ENCODE data around the gene PPIP5K2. TPM values are rescaled to one million over a fixed set of nuclear protein-coding genes. Genes with fewer than 3 reads are reported as not detected.

Gene PPIP5K2
- total RNA-seq, 1 donor from 2014 or later: 53.3 TPM

GRCh38 chr5:103208460-103208859, 88.4 kb downstream of the PPIP5K2 start:
- H3K27ac ChIP-seq: no peak overlapping the region
- H3K9me3 ChIP-seq: no peaks in the 10 kb centered on the region
- no peak for TF ChIP-seq CTCF (IDR thresholded peaks at IDR 0.05)
- intact Hi-C loops (cut with DNase I): no loop called here
- H3K36me3 ChIP-seq: no peaks in the 10 kb centered on the region
- no peaks in the 10 kb centered on the region for H3K27me3 ChIP-seq
- no peak overlapping the region for H3K4me3 ChIP-seq
- DNase-seq (no peak), ATAC-seq (no peak)
- no peaks in the 10 kb centered on the region for H3K4me1 ChIP-seq

DNA sequence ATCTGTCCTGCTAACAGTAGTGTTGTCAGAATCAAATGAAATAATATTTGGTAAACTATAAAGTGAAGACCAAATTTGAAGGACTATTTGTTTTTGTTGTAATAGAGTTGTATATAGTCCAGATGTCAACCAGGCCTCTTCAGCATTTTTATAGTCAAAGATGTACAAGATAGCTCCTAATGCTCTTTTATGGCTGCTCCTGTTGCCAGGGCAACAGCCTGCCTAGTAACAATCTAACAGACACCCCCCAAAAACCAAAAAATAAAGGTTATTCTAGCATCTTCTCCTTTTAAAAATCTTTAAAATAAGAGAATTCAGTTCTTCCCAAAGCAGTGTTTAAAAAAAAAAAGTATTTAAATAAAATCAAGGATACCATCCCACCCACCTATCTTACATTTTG, 89.0 kb downstream of the PPIP5K2 start:
- no peak for TF ChIP-seq CTCF (IDR thresholded peaks at IDR 0.05)
- H3K27me3 ChIP-seq: no peaks in the 10 kb centered on the region
- no peak overlapping the region for H3K4me3 ChIP-seq
- no peaks in the 10 kb centered on the region for H3K4me1 ChIP-seq
- DNase-seq (no peak), ATAC-seq (no peak)
- H3K9me3 ChIP-seq: no peaks in the 10 kb centered on the region
- H3K27ac ChIP-seq: no peak overlapping the region
- H3K36me3 ChIP-seq: no peaks in the 10 kb centered on the region
- intact Hi-C loops (cut with DNase I): no loop called here

GRCh38 chr5:103210952-103211351, 90.9 kb downstream of the PPIP5K2 start:
- intact Hi-C loops (cut with DNase I): no loop called here
- ATAC-seq: no peak
- TF ChIP-seq CTCF (IDR thresholded peaks at IDR 0.05): no peak
- H3K4me1 ChIP-seq: no peaks in the 10 kb centered on the region
- DNase-seq: no peak
- H3K27me3 ChIP-seq: no peaks in the 10 kb centered on the region
- no peaks in the 10 kb centered on the region for H3K9me3 ChIP-seq
- no peak overlapping the region for H3K4me3 ChIP-seq
- no peak overlapping the region for H3K27ac ChIP-seq
- H3K36me3 ChIP-seq: no peaks in the 10 kb centered on the region

DNA sequence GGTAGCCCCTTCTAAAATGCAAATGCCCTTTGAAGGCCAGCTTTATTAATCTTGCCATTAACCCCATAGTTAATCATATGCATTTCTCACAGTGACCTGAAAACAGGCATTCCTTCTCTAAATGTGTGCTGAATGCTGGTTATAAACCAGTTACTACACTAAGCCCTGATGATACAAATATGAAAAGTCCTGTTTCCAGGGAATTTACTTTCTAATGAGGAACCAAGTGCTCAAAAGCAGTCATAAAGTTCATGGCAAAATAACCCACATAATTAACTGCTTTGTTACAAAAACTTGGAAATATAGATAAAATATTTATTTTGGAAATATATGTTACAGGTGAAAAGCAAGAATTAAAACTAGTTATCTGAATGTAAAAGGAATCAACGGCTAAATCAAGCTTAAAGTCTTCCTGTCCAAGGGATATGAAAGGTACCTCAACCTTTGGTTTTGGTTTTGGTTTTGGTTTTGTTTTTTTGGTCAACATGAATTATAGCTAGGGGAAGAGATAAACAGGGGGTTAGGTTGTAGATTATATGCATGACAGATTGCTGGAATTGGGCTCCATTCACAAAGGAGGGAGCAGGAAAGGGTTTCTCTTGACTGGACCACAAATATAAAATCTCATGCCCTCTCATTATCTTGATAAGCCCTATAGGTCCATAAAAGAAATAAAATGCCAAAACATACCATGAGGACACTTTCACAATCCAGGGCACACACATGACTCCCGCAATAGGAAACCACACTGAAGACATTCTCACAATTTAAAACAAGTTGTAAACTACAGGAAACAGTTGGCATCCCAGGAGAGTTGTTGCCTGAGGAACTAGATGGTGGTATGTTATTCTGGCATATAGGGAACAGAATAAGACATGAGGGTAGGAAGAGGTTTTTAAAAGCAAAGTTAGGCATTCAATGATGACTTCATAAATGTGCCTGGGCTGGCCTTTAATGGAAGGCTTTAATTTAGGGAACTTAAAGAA, 91.8 kb downstream of the PPIP5K2 start:
- Histone ChIP-seq H3K36me3 (no peaks in the 10 kb centered on the region), H3K27me3 (no peaks in the 10 kb centered on the region), H3K27ac (no peak overlapping the region), H3K9me3 (no peaks in the 10 kb centered on the region), H3K4me1 (no peaks in the 10 kb centered on the region), H3K4me3 (no peak overlapping the region)
- TF ChIP-seq CTCF (IDR thresholded peaks at IDR 0.05): no peak
- DNase-seq (no peak), ATAC-seq (peak; percentile 48)
- intact Hi-C loops (cut with DNase I): no loop called here

- intact Hi-C loops (cut with DNase I): no loop called here
Measured at GRCh38 chr5:103216137-103216536, 96.0 kb downstream of the PPIP5K2 start.

More at GRCh38 chr5:103216137-103216536, 96.0 kb downstream of the PPIP5K2 start:
- peak; percentile 34 for ATAC-seq
- Histone ChIP-seq H3K4me3 (no peak overlapping the region), H3K9me3 (no peaks in the 10 kb centered on the region), H3K27ac (no peak overlapping the region), H3K4me1 (no peaks in the 10 kb centered on the region), H3K36me3 (no peaks in the 10 kb centered on the region), H3K27me3 (no peaks in the 10 kb centered on the region)
- TF ChIP-seq CTCF (IDR thresholded peaks at IDR 0.05): no peak
- no peak for DNase-seq

Measured in upper lobe of right lung (tissue), 1 donor.